Right lobe of liver (tissue), 4 donors: ENCODE results near the gene TENM4.

Source experiments
- CTCF ChIP-seq, 4 donors: fragments of 200-600 bp in 3 of 4; fragments of 450-650 bp in 1 of 4; IDR thresholded peaks; one replicate each; pipeline versions ENCODE4 v1.5.1 to v1.8.0; 2016 to 2022; ENCODE audit warnings: antibody characterized with exemption in 4 of 4, mild to moderate bottlenecking in 2 of 4
- POLR2A ChIP-seq: fragments of 450-650 bp; IDR thresholded peaks from one replicate; pipeline ENCODE4 v1.6.1; 2017; ENCODE audit warnings: antibody characterized with exemption, mild to moderate bottlenecking
- donor health status: DM: no; HTN: no; CAD: no.
- donor health status: DM: no; HTN: no; CAD: no.
- donor health status: DM: no; HTN: yes; CAD: no.

GRCh38 chr11:79434283-79434682 lies 6.5 kb downstream of the TENM4 start:
- no peak for TF ChIP-seq CTCF (IDR thresholded peaks at IDR 0.05)
- no peak for TF ChIP-seq POLR2A
